GM12878 (cell line): ENCODE results near the gene C3orf38. TPM values are rescaled to one million over a fixed set of nuclear protein-coding genes. Genes with fewer than 3 reads are reported as not detected.

ENCODE experiments used
- ATAC-seq: fragments of 200-7000 bp; cut with Tn5 transposase; 3 replicates; pipeline ENCODE4 v1.9.1; 2020; ENCODE audit warnings: mild to moderate bottlenecking, moderate library complexity
- BruUV-seq: library from RNA; stranded (reverse); fragments of 400-500 nt; replicated peaks from 2 replicates; lab custom pipeline; 2021; lab: Mats Ljungman, UMichigan
- CTCF ChIA-PET: fragments of 300-600 bp; sonication (Branson Sonifier 250); formaldehyde crosslinking; extraction: SDS; loops from one replicate; lab custom pipeline; 2021; ENCODE audit warnings: inconsistent platforms; lab: Yijun Ruan, JAX
- POLR2A ChIA-PET: fragments of 350-600 bp; formaldehyde crosslinking; extraction: SDS; loops from one replicate; lab custom pipeline; 2021; ENCODE audit warnings: inconsistent platforms; lab: Charles Lee
- RAD21 ChIA-PET: fragments of 300-600 bp; sonication (Branson Sonifier 250); formaldehyde crosslinking; loops from one replicate; lab custom pipeline; 2023; ENCODE audit warnings: antibody characterized with exemption; ENCODE audit not compliant: unreplicated experiment; lab: Charles Lee
- SMC1A ChIA-PET: fragments of 300-600 bp; sonication (Branson Sonifier 250); formaldehyde crosslinking; loops from one replicate; lab custom pipeline; 2023; ENCODE audit not compliant: unreplicated experiment, uncharacterized antibody; lab: Charles Lee
- DNase-seq: peaks from one replicate; pipeline ENCODE4 v3.0.0-alpha.2; 2011; ENCODE audit warnings: low read depth, low spot score
- FAIRE-seq: peaks from 3 replicates; lab custom pipeline; 2011; peaks lifted over from hg19 to GRCh38; lab: Jason Lieb, UNC
- H2AFZ ChIP-seq: 2 replicates; pipeline ENCODE4 v1.6.0; 2011; ENCODE audit warnings: low read depth, low read length, control low read depth; ENCODE audit not compliant: control insufficient read depth
- H3K27ac ChIP-seq: 2 replicates; pipeline ENCODE4 v1.5.1; 2011; ENCODE audit warnings: control low read depth; ENCODE audit not compliant: control insufficient read depth, insufficient read depth
- H3K27me3 ChIP-seq, 2 experiments: replicated peaks in 1 of 2; 2 replicates each; pipeline versions ENCODE4 v1.6.0 to v1.6.1; 2011; ENCODE audit warnings: low read length in 1 of 2; ENCODE audit not compliant: control insufficient read depth in 2 of 2, insufficient read depth in 2 of 2
- H3K36me3 ChIP-seq, 2 experiments: 2 replicates each; pipeline ENCODE4 v1.5.1; 2011; ENCODE audit warnings: low read length in 1 of 2; ENCODE audit not compliant: control insufficient read depth in 2 of 2, insufficient read depth in 2 of 2
- H3K4me1 ChIP-seq: 2 replicates; pipeline ENCODE4 v1.6.1; 2011; ENCODE audit warnings: mild to moderate bottlenecking, low read length, moderate library complexity, mixed read lengths; ENCODE audit not compliant: control insufficient read depth, insufficient read depth
- H3K4me2 ChIP-seq: 2 replicates; pipeline ENCODE4 v1.6.0; 2011; ENCODE audit warnings: control low read depth; ENCODE audit not compliant: control insufficient read depth, insufficient read depth
- H3K4me3 ChIP-seq: fragments of 200-600 bp; sonication (generic); 2 replicates; pipeline ENCODE4 v1.5.1; 2016
- H3K79me2 ChIP-seq: 2 replicates; pipeline ENCODE4 v1.6.0; 2011; ENCODE audit warnings: low read length; ENCODE audit not compliant: control insufficient read depth, insufficient read depth
- H3K9ac ChIP-seq: 2 replicates; pipeline ENCODE4 v1.8.0; 2011; ENCODE audit warnings: low read length, control low read depth, mixed read lengths; ENCODE audit not compliant: control insufficient read depth, insufficient read depth
- H3K9me3 ChIP-seq: replicated peaks from 3 replicates; pipeline ENCODE4 v1.5.1; 2011; ENCODE audit warnings: mild to moderate bottlenecking, low read length; ENCODE audit not compliant: control insufficient read depth, insufficient read depth
- H4K20me1 ChIP-seq: 2 replicates; pipeline ENCODE4 v1.6.0; 2011; ENCODE audit not compliant: control insufficient read depth, insufficient read depth
- BACH1 ChIP-seq: fragments of 450-650 bp; IDR thresholded peaks from 2 replicates; pipeline ENCODE4 v1.6.1; 2017; ENCODE audit warnings: mild to moderate bottlenecking, borderline replicate concordance
- BHLHE40 ChIP-seq, 2 experiments: fragments of 450-650 bp in 1 of 2; IDR thresholded peaks; 2 replicates each; pipeline ENCODE4 v1.6.1; 2011 to 2017; ENCODE audit warnings: low read depth in 2 of 2, borderline replicate concordance in 1 of 2, improper control_type of control experiment in 1 of 2, low read length in 1 of 2, mild to moderate bottlenecking in 1 of 2
- NR2C1 ChIP-seq: fragments of 450-650 bp; IDR thresholded peaks from 2 replicates; pipeline ENCODE4 v1.6.1; 2017; ENCODE audit warnings: antibody characterized with exemption, mild to moderate bottlenecking, moderate library complexity
- PML ChIP-seq: IDR thresholded peaks from 2 replicates; pipeline ENCODE4 v1.6.1; 2012; ENCODE audit warnings: low read length, inconsistent platforms
- RFX5 ChIP-seq: IDR thresholded peaks from 2 replicates; pipeline ENCODE4 v1.6.1; 2011; ENCODE audit warnings: low read depth, low read length, improper control_type of control experiment
- ZNF384 ChIP-seq: IDR thresholded peaks from 2 replicates; pipeline ENCODE4 v1.6.1; 2012; ENCODE audit warnings: low read depth, mild to moderate bottlenecking, low read length, improper control_type of control experiment, borderline replicate concordance
- WGBS: methylation state at CpG from one replicate; pipeline ENCODE4 v1.1.6; 2016; ENCODE audit warnings: low lambda C conversion rate; ENCODE audit not compliant: insufficient replicate concordance, insufficient coverage; ENCODE audit errors: missing lambda C conversion rate; 5-methylcytosine and 5-hydroxymethylcytosine counted together
- in situ Hi-C: fragments of 300-500 bp; cut with MboI; formaldehyde crosslinking; loops from 9 replicates; pipeline ENCODE4 v1.14.3; 2018; ENCODE audit warnings: mixed read lengths
- intact Hi-C: fragments of 100-400 bp; cut with micrococcal nuclease; formaldehyde crosslinking; loops from one replicate; pipeline ENCODE4 v1.14.2; 2022; ENCODE audit not compliant: unreplicated experiment
- polyA plus RNA-seq, 11 experiments: library from polyadenylated mRNA; depleted of rRNA in 4 of 11; unstranded in 6 of 11; stranded (reverse) in 5 of 11; fragments of >200 nt; fragmentation: Nextera tagmentation in 4 of 11; fragmentation: Illumina TruSeq in 1 of 11; extraction: Ambion mirVana in 4 of 11; extraction: Trizol in 1 of 11; gene quantifications; 1 replicate in 1 of 11; 2 replicates in 10 of 11; pipeline versions ENCODE4 v1.2.1 to v1.2.3, GENCODE V29; 2011 to 2016; ENCODE audit warnings: inconsistent platforms in 2 of 11, missing spikeins in 2 of 11, low read depth in 1 of 11
- total RNA-seq, 4 experiments: library from RNA; depleted of rRNA in 3 of 4; stranded (reverse); fragments of >200 nt in 3 of 4; fragmentation: Illumina TruSeq in 1 of 4; extraction: Trizol in 1 of 4; gene quantifications; 2 replicates each; pipeline versions ENCODE4 v1.2.1 to v1.2.3, GENCODE V29; 2013 to 2021
- TF ChIP-seq, protein P1 (sequence below): IDR thresholded peaks from 2 replicates; pipeline ENCODE4 v1.6.1; 2012; ENCODE audit warnings: low read depth, low read length, improper control_type of control experiment

C3orf38 gene
- total and polyA plus RNA-seq, 10 of the 15 experiments (the other 5 are each of a cell fraction or from before 2014, with no cell fraction given): 23.0 to 47.9 (median 31.5) TPM

DNA sequence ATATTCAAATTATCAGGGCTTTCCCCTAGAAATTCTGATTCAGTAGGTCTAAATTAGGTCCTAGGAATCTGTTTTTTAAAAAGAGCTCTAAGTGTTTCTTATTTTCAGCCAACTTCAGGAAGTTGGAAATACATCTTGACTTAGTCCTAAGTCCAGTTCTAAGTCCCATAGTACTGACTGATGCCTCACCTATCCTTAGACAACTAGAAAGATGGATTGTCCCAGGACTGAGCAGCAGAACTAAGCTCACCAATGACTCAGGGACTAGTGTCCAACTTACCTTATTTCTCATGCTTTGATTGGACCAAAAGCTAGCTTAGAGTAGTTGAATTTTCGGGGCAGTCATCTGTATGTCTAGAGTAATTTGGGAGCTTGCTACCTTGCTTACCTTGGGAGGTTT is 26.2 kb upstream of the C3orf38 start:
- TF ChIP-seq RFX5 (no peak), PML (no peak), NR2C1 (no peak), BHLHE40 (IDR thresholded peaks at IDR 0.05; ENCODE audit: borderline replicate concordance in 1 of 2, low read depth in 2 of 2, low read length in 1 of 2) (no peak), BACH1 (no peak), ZNF384 (no peak)
- TF ChIP-seq, protein P1, sequence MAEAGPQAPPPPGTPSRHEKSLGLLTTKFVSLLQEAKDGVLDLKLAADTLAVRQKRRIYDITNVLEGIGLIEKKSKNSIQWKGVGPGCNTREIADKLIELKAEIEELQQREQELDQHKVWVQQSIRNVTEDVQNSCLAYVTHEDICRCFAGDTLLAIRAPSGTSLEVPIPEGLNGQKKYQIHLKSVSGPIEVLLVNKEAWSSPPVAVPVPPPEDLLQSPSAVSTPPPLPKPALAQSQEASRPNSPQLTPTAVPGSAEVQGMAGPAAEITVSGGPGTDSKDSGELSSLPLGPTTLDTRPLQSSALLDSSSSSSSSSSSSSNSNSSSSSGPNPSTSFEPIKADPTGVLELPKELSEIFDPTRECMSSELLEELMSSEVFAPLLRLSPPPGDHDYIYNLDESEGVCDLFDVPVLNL: no peak
- DNase-seq: no peak
- ATAC-seq: no peak; the same call in 2 of the 3 replicates
- no TSS peak for BruUV-seq
- CTCF ChIA-PET: interaction anchor here (0.8 to 3.8 kb wide), 8 partner anchors 9 to 773 kb away, joined by 3 to 27 read pairs (median 3); no protein-coding TSS in a partner anchor
- Histone ChIP-seq H3K79me2 (no peaks in the 10 kb centered on the region; the same call in none of the 2 replicates), H3K9me3 (peaks cover 1% of the 10 kb centered on the region; the same call in 2 of the 3 replicates), H3K4me1 (no peaks in the 10 kb centered on the region), H3K4me2 (no peak overlapping the region), H3K27ac (no peak overlapping the region), H4K20me1 (no peaks in the 10 kb centered on the region), H3K4me3 (no peak overlapping the region), H2AFZ (no peak overlapping the region), H3K36me3 (no peaks in the 10 kb centered on the region; a peak in 2 of 4 replicates), H3K27me3 (no peaks in the 10 kb centered on the region), H3K9ac (no peak overlapping the region)
- WGBS: 100% methylated on average over 1 of the region's 1 CpG
- RAD21 ChIA-PET: interaction anchor here (1.3 to 1.9 kb wide), 3 partner anchors 10 to 119 kb away, joined by 4 to 11 read pairs (median 5); no protein-coding TSS in a partner anchor
- no peak for FAIRE-seq
- in situ Hi-C loops: no loop called here
- SMC1A ChIA-PET: interaction anchor here (0.7 to 2.6 kb wide), 11 partner anchors 9 to 103 kb away, joined by 3 to 20 read pairs (median 3); no protein-coding TSS in a partner anchor
- intact Hi-C loops: no loop called here
- POLR2A ChIA-PET: interaction anchor here (0.7 to 1.0 kb wide), 2 partner anchors 11 to 31 kb away, joined by 3 to 5 read pairs; no protein-coding TSS in a partner anchor
